Measurements from ENCODE around the gene APP.

The APP gene

GRCh38 chr21:25967901-25968438 is 202.6 kb downstream of the APP start:
- Histone ChIP-seq H3K79me2 (ENCODE audit: insufficient read depth, low read length) (no peaks in the 10 kb centered on the region), H3K4me2 (ENCODE audit: low read depth, low read length, poor library complexity, severe bottlenecking) (peak overlapping the region; percentile 61), H4K20me1 (ENCODE audit: low read depth, low read length) (no peaks in the 10 kb centered on the region), H3K9me3 (ENCODE audit: insufficient read depth, low read length) (peaks cover 3% of the 10 kb centered on the region; the same call in 1 of the 2 replicates), H3K27ac (ENCODE audit: low read depth, low read length) (peak overlapping the region; percentile 98), H3K4me3 (ENCODE audit: insufficient read depth, low read length, poor library complexity, severe bottlenecking) (peak overlapping the region; percentile 41), H3K27me3 (ENCODE audit: low read length) (no peaks in the 10 kb centered on the region), H3K36me3 (ENCODE audit: low read length) (no peaks in the 10 kb centered on the region), H3F3A (ENCODE audit: insufficient read depth) (peaks cover 9% of the 10 kb centered on the region; the same call in 1 of the 2 replicates), H3K9me2 (replicated peaks; ENCODE audit: insufficient read depth, low read length) (no peaks in the 10 kb centered on the region), H3K9ac (ENCODE audit: low read length) (peak overlapping the region; percentile 57), H2AFZ (ENCODE audit: low read depth, low read length, severe bottlenecking) (peak overlapping the region; percentile 24)
- TF ChIP-seq CTCF (IDR thresholded peaks at IDR 0.05; ENCODE audit: insufficient read depth, low read length, poor library complexity, severe bottlenecking) (no peak), EZH2phosphoT487 (conservative IDR thresholded peaks at IDR 0.05; ENCODE audit: low read length) (no peak)

DNA sequence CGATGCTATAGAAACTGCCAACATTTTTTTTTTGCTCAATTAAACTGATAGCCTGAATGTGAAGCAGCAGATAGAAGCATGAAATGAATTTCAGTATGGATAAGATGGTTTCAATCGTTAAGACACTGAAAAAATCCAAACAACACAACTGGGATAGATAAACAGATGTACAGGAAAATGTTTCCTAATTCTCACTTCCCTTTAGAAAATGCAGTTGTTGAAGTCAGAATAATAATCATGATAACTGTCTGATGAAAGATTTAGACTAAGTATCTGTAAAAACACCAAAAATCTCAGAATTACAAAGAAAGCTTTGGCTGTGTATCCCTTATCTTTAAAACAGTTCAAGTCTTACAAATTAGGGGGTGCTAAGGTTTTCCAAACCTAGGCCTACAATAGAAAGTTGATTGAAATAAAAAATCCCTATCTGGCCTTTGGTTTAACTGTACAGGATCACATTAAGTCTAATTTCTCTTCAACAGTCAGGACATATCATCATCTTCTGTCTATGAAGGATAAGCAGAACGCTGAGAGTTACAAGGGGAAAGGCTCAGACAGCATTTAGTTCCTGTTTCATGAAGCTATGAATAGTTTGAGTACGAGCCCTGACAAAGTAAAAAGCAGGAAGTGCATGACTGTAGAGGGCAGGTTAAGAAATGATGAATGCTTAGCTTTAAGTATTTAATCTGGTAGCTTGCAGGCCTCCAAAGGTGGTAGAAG is 203.2 kb downstream of the APP start:
- Histone ChIP-seq H3F3A (ENCODE audit: insufficient read depth) (peaks cover 9% of the 10 kb centered on the region; the same call in 1 of the 2 replicates), H3K9me3 (ENCODE audit: insufficient read depth, low read length) (no peaks in the 10 kb centered on the region; the same call in 1 of the 2 replicates), H3K27me3 (ENCODE audit: low read length) (no peaks in the 10 kb centered on the region), H3K36me3 (ENCODE audit: low read length) (no peaks in the 10 kb centered on the region), H3K4me2 (ENCODE audit: low read depth, low read length, poor library complexity, severe bottlenecking) (peak overlapping the region; percentile 61), H3K79me2 (ENCODE audit: insufficient read depth, low read length) (no peaks in the 10 kb centered on the region), H4K20me1 (ENCODE audit: low read depth, low read length) (no peaks in the 10 kb centered on the region), H3K9me2 (replicated peaks; ENCODE audit: insufficient read depth, low read length) (no peaks in the 10 kb centered on the region), H3K4me3 (ENCODE audit: insufficient read depth, low read length, poor library complexity, severe bottlenecking) (peak overlapping the region; percentile 41), H2AFZ (ENCODE audit: low read depth, low read length, severe bottlenecking) (peak overlapping the region; percentile 24), H3K9ac (ENCODE audit: low read length) (peak overlapping the region; percentile 57), H3K27ac (ENCODE audit: low read depth, low read length) (peak overlapping the region; percentile 98)
- TF ChIP-seq EZH2phosphoT487 (conservative IDR thresholded peaks at IDR 0.05; ENCODE audit: low read length) = no peak
- no peak for TF ChIP-seq CTCF (IDR thresholded peaks at IDR 0.05; ENCODE audit: insufficient read depth, low read length, poor library complexity, severe bottlenecking)

DNA sequence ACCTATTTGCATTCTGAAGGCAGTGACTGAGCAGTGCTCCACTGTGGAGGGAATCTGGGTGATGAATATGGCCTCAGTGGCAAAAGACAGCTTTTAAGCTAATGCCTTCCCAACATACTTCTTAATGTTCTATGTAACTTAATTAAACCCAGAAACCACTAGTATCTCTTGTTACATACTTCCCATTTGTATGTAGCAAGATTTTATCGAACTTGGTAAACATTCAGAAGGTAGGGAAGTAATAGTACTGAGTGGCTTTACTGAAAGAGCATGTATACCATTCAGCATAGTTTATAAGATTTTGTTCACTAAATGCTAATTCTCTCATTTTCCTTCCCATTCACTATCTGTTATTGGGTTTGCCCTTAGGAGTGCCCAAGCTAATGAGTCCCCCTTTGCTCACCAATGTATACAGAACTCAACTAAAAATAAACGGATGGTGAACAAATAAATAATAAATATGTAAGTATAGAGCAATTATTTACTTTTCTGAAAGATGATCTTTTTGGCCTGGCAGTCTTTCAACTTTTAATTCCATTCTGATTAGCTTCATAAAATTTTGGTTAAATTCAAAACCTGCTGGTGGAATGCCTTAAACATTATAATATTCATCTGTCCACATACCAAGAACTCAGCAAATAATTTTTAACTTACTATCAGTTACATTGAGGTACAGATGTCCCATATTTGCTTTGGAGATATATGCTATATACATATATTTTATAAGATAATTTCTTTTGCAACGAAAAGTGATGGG is 204.4 kb downstream of the APP start:
- Histone ChIP-seq H3K79me2 (ENCODE audit: insufficient read depth, low read length) (no peaks in the 10 kb centered on the region), H2AFZ (ENCODE audit: low read depth, low read length, severe bottlenecking) (peak overlapping the region; percentile 24), H3K4me3 (ENCODE audit: insufficient read depth, low read length, poor library complexity, severe bottlenecking) (no peak overlapping the region), H4K20me1 (ENCODE audit: low read depth, low read length) (no peaks in the 10 kb centered on the region), H3K36me3 (ENCODE audit: low read length) (no peaks in the 10 kb centered on the region), H3K9me2 (replicated peaks; ENCODE audit: insufficient read depth, low read length) (no peaks in the 10 kb centered on the region), H3K27me3 (ENCODE audit: low read length) (no peaks in the 10 kb centered on the region), H3K4me2 (ENCODE audit: low read depth, low read length, poor library complexity, severe bottlenecking) (no peak overlapping the region), H3F3A (ENCODE audit: insufficient read depth) (peaks cover 9% of the 10 kb centered on the region; the same call in 1 of the 2 replicates), H3K9ac (ENCODE audit: low read length) (no peak overlapping the region), H3K9me3 (ENCODE audit: insufficient read depth, low read length) (no peaks in the 10 kb centered on the region), H3K27ac (ENCODE audit: low read depth, low read length) (peak overlapping the region; percentile 98; the same call in 1 of the 2 replicates)
- no peak for TF ChIP-seq EZH2phosphoT487 (conservative IDR thresholded peaks at IDR 0.05; ENCODE audit: low read length)
- TF ChIP-seq CTCF (IDR thresholded peaks at IDR 0.05; ENCODE audit: insufficient read depth, low read length, poor library complexity, severe bottlenecking) = no peak
